Stimulated activated naive B cell treated with anti-CD40 and anti-IgM and Interleukin-4, amounts not matched to agents 10 μg/mL and 1 μg/mL and 100 μg/mL, for 72 hours (primary cell): ENCODE measurements around the gene CIDEC.
A peak's percentile ranks its signal among the peaks of the same experiment; 100 is the strongest.

ENCODE experiments used
- ATAC-seq, 2 donors: fragments of 150-1000 bp; cut with Tn5 transposase; replicated peaks; 2 replicates each; pipeline ENCODE4 v1.10.0; 2021; ENCODE audit warnings: moderate library complexity in 1 of 2
- DNase-seq: peaks from one replicate; pipeline ENCODE4 v3.0.0; 2021
- H3K27ac Mint-ChIP-seq: one replicate; pipeline ENCODE4 v1.8.0; 2022; ENCODE audit warnings: mild to moderate bottlenecking, mixed read lengths
- H3K27me3 Mint-ChIP-seq, 2 donors: one replicate each; pipeline ENCODE4 v1.8.0; 2022; ENCODE audit warnings: mixed read lengths in 2 of 2
- H3K36me3 Mint-ChIP-seq, 2 donors: one replicate each; pipeline ENCODE4 v1.8.0; 2022; ENCODE audit warnings: mixed read lengths in 2 of 2, mild to moderate bottlenecking in 1 of 2
- H3K4me1 Mint-ChIP-seq, 2 donors: one replicate each; pipeline ENCODE4 v1.8.0; 2022; ENCODE audit warnings: mixed read lengths in 2 of 2, mild to moderate bottlenecking in 1 of 2
- H3K4me3 Mint-ChIP-seq, 2 donors: one replicate each; pipeline ENCODE4 v1.8.0; 2022; ENCODE audit warnings: mild to moderate bottlenecking in 2 of 2, mixed read lengths in 2 of 2, moderate library complexity in 1 of 2
- H3K9me3 Mint-ChIP-seq, 2 donors: one replicate each; pipeline ENCODE4 v1.8.0; 2022; ENCODE audit warnings: mixed read lengths in 2 of 2, mild to moderate bottlenecking in 1 of 2

CIDEC gene

DNA sequence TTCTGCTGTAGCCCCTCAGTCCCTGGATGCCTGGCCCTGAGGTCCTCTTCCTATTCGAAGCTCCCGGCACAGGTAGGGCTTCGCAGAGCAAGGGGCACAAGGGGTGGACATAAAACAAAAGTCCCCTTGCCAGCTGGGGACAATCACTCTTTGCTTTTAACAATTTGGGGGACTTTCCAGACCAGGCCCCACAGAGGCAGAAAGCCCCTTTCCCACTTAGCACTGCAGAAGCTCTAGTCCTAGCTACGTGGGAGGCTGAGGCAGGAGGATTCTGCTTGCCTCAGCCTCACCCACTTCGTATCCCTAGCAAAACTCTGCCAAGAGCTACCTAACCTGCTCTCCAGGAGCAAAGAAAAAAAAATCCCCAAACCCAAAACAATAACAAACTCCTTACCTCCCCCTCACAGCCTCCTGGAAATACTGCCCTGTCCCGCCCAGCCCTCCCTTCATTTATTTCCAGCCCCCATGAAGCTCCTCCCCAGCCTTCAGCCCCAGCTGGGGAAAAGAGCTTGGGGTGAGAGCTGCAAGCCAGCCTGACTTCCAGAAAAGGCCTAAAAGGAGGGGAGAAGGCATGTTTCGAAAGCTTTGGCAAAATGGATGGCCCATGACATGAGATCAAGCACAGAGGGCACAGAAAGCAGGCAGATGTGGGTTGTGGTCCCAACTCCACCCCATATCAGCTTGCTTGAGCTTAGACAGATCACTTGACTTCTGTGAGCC lies at the start of gene CIDEC:
Gene CIDEC, minus strand, starts transcription at position 424 of the 720 bp plus-strand sequence. CDS start 1,767 bp downstream, outside the sequence.
- Mint-ChIP-seq H3K4me3 (no peak within 1 kb of the TSS), H3K36me3 (no peaks in the 10 kb centered on the region), H3K9me3 (no peaks in the 10 kb centered on the region), H3K4me1 (no peaks in the 10 kb centered on the region), H3K27me3 (peaks cover 12 to 14% of the 10 kb centered on the region in 2 donors), H3K27ac (no peak within 1 kb of the TSS)
- ATAC-seq (no peak), DNase-seq (no peak)

- no peaks in the 10 kb centered on the region for H3K9me3 Mint-ChIP-seq
- H3K27ac Mint-ChIP-seq: no peak overlapping the region
- ATAC-seq (no peak), DNase-seq (no peak)
- H3K4me3 Mint-ChIP-seq: no peak overlapping the region
- peaks cover 0 to 3% of the 10 kb centered on the region in 2 donors for H3K27me3 Mint-ChIP-seq
- peaks cover 0 to 4% of the 10 kb centered on the region in 2 donors for H3K36me3 Mint-ChIP-seq
- peaks cover 9 to 10% of the 10 kb centered on the region in 2 donors for H3K4me1 Mint-ChIP-seq
These were observed 48.1 kb upstream of the CIDEC start for GRCh38 chr3:9928158-9928557.

DNA sequence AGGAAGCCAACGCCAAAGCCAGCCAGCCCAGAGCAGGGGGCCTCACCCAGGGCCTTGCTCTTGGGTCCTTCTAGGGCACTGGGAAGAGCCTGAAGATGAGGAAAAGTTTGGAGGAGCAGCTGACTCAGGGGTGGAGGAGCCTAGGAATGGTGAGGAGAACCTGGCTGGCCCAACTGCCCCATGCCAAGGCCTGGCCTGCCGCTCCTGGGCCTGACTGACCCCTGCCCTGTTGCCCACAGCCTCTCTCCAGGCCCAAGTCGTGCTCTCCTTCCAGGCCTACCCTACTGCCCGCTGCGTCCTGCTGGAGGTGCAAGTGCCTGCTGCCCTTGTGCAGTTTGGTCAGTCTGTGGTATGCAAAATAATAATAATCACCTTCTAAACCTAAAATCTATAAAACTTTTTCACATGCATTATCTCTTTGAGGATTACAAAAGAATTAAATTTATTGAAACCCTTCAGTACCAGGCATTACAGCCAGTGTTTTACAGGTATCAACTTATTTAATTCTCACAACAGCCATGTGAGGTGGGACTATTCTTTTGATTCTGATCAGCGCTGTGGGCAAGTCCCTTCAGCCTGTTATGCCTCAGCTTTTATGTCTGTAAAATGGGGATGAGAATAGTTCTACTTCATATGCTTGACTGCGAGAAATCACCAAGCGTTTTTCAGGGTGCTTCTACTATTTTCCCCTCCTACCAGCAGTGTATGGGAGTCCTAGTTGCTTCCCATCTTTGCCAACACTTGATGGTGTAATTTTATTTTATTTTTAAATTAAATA lies 38.4 kb upstream of the CIDEC start:
- Mint-ChIP-seq H3K4me1 (peaks cover 13 to 23% of the 10 kb centered on the region in 2 donors), H3K27ac (no peak overlapping the region), H3K27me3 (peaks cover 9 to 17% of the 10 kb centered on the region in 2 donors), H3K4me3 (no peak overlapping the region), H3K9me3 (no peaks in the 10 kb centered on the region), H3K36me3 (no peaks in the 10 kb centered on the region)
- ATAC-seq (no peak), DNase-seq (no peak)

DNA sequence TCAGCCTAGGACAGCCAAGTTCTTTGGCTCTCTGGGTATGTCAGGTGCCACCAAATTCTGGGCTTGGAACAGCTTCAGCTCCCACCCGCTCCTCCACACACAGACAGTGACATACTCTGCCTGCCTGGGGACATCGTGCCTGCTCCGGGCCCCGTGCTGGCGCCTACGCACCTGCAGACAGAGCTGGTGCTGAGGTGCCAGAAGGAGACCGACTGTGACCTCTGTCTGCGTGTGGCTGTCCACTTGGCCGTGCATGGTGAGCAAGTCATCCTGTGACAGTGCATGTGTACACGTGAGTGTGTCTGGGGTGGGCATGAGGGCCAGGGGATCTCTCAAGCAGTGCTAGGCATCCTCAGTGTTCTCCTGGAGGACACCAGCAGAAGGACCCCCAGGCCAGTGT lies 37.8 kb upstream of the CIDEC start:
- Mint-ChIP-seq H3K4me1 (peaks cover 13 to 23% of the 10 kb centered on the region in 2 donors), H3K4me3 (peak overlapping the region; percentile 25 to 36), H3K27ac (no peak overlapping the region), H3K9me3 (no peaks in the 10 kb centered on the region), H3K36me3 (no peaks in the 10 kb centered on the region), H3K27me3 (peaks cover 9 to 17% of the 10 kb centered on the region in 2 donors)
- ATAC-seq (no peak), DNase-seq (no peak)

DNA sequence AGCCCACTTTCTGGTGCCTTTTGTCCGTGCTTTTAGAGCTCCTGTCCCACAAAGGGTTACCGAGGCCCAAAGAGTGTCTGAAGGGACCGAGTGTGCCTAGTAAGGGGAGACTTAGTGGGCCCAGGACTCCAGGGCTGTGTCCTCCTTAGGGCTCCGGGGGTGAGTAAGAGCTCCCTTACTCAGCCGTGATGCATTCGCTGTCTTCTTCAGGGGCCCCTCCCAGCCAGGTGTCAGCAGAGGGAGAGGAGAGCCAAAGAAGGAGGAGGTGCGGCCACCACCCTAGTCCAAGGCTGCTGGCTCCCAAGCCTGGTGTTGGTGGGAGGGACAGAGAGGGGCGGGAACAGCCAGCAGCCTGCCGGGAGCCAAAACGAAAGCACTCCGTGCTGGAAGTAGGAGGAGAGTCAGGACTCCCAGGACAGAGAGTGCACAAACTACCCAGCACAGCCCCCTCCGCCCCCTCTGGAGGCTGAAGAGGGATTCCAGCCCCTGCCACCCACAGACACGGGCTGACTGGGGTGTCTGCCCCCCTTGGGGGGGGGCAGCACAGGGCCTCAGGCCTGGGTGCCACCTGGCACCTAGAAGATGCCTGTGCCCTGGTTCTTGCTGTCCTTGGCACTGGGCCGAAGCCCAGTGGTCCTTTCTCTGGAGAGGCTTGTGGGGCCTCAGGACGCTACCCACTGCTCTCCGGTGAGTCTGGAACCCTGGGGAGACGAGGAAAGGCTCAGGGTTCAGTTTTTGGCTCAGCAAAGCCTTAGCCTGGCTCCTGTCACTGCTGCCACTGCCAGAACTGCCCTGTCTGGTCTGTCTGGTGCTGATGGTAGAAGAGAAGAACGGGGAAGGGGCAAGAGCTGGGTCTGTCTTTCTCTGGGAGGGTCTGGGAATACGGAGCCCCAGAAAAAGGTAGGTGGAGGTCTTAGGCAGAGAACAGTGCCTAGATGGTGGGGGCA lies 37.0 kb upstream of the CIDEC start, which contains the start of gene IL17RC:
Gene IL17RC, plus strand, starts transcription at position 365 of the 947 bp plus-strand sequence. Its CDS starts 218 bp downstream, at position 583.
- Mint-ChIP-seq H3K4me3 (peak within 1 kb of the TSS; percentile 82 to 87), H3K4me1 (peaks cover 13 to 23% of the 10 kb centered on the region in 2 donors), H3K36me3 (peaks cover 3% of the 10 kb centered on the region in 2 donors), H3K27ac (peak within 1 kb of the TSS; percentile 80), H3K9me3 (no peaks in the 10 kb centered on the region), H3K27me3 (peaks cover 13 to 22% of the 10 kb centered on the region in 2 donors)
- peak; percentile 64 to 66 for ATAC-seq
- DNase-seq: no peak

GRCh38 chr3:9916346-9916733 lies 36.3 kb upstream of the CIDEC start:
- Mint-ChIP-seq H3K27ac (no peak overlapping the region), H3K4me1 (peaks cover 13 to 23% of the 10 kb centered on the region in 2 donors), H3K27me3 (peaks cover 15 to 29% of the 10 kb centered on the region in 2 donors), H3K36me3 (peaks cover 3% of the 10 kb centered on the region in 2 donors), H3K4me3 (peak overlapping the region; percentile 76 to 87), H3K9me3 (no peaks in the 10 kb centered on the region)
- no peak for DNase-seq
- ATAC-seq: no peak

- DNase-seq (no peak), ATAC-seq (peak; percentile 62 to 66)
- Mint-ChIP-seq H3K36me3 (peaks cover 3% of the 10 kb centered on the region in 2 donors), H3K4me3 (peak overlapping the region; percentile 82 to 87), H3K27me3 (peaks cover 18 to 31% of the 10 kb centered on the region in 2 donors), H3K4me1 (peaks cover 13 to 23% of the 10 kb centered on the region in 2 donors), H3K27ac (no peak overlapping the region), H3K9me3 (no peaks in the 10 kb centered on the region)
These were observed 35.4 kb upstream of the CIDEC start for GRCh38 chr3:9915254-9916141.

DNA sequence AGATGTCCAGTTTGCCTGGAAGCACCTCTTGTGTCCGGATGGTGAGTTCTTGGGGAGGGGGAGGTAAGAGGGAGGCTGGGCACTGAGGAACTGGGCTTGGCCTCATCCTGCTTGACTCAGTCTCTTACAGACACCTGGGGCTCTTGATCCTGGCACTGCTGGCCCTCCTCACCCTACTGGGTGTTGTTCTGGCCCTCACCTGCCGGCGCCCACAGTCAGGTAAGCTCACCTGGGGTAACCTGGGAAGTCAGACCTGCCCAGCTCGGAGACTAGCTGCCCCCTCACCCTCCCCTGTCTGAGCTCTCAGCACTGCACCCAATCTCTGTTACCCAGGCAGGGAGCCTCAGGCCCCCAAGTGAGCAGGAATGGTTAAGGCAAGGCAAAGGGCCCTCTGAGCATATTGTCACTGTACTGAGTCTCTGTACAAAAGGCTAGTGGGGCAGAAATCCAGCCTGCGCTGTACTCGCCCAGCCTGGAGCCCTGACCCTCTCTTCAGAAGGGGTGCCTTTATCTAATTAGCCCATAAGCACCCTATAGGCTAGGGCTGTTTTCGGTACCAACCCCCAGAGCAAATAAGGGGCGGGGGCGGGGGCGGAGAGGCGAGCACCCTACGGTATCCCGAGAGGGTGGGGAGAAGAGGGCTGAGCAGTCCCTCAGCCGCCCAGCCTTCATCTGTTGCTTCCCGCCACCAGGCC lies 34.7 kb upstream of the CIDEC start:
- peak overlapping the region; percentile 66 to 82 for H3K4me3 Mint-ChIP-seq
- H3K9me3 Mint-ChIP-seq: no peaks in the 10 kb centered on the region
- DNase-seq (no peak), ATAC-seq (peak; percentile 10 to 17)
- H3K4me1 Mint-ChIP-seq: peaks cover 14 to 26% of the 10 kb centered on the region in 2 donors
- peaks cover 18 to 31% of the 10 kb centered on the region in 2 donors for H3K27me3 Mint-ChIP-seq
- no peak overlapping the region for H3K27ac Mint-ChIP-seq
- H3K36me3 Mint-ChIP-seq: peaks cover 3 to 5% of the 10 kb centered on the region in 2 donors

DNA sequence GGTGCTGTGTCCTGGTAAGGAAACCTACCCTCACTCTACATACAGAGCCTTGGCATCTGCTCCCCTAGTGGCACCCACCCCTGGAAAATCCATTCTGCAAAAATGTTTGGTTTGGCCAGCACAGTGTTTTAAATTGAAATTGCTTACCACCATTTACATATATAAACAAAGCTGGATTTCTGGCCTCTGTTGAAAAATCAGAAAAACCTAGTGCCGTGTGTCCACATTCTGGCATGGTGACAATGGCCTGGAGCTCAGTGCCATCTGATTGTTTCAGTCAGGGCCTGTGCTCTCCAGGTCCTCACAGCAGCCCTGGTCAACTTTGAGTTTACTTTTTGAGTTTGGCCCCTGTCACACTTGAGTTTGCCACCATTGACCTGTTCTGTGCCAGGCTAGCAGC lies 34.0 kb upstream of the CIDEC start:
- Mint-ChIP-seq H3K36me3 (peaks cover 3 to 6% of the 10 kb centered on the region in 2 donors), H3K27ac (no peak overlapping the region), H3K9me3 (no peaks in the 10 kb centered on the region), H3K27me3 (peaks cover 18 to 31% of the 10 kb centered on the region in 2 donors), H3K4me3 (no peak overlapping the region), H3K4me1 (peaks cover 20 to 33% of the 10 kb centered on the region in 2 donors)
- DNase-seq (no peak), ATAC-seq (no peak)

- Mint-ChIP-seq H3K27me3 (peaks cover 18 to 31% of the 10 kb centered on the region in 2 donors), H3K4me1 (peaks cover 21 to 34% of the 10 kb centered on the region in 2 donors), H3K36me3 (peaks cover 3 to 6% of the 10 kb centered on the region in 2 donors), H3K4me3 (no peak overlapping the region), H3K9me3 (no peaks in the 10 kb centered on the region), H3K27ac (no peak overlapping the region)
- ATAC-seq (no peak), DNase-seq (no peak)
These were observed 33.5 kb upstream of the CIDEC start for GRCh38 chr3:9913601-9914000.

DNA sequence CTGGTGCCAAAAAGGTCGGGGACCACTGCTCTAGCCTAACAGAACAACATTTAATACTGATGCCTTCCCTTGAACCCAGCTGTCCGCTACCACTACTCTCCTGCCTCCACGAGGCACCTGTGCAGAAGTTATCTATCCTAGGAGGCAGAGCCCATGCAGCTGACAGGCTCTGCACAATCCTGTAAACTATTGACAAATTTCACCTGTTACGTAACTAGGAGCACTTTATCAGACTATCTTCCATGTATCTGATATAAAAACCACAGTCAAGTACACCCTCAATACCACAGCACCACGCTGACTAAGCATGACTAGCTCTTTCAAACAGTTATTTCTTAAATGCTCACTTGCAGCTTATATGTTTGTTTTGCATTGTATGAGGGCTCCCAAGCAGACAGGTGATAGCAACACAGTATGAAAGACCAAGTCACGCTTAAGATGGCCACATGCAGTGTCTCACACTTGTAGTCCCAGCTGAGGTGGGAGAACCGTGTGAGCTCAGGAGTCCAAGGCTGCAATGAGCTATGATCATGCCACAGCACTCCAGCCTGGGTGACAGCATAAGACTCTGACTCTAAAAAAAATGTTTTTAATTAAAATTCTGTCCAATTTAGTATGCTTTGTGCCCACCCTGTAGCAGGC lies 32.4 kb upstream of the CIDEC start:
- no peak overlapping the region for H3K4me3 Mint-ChIP-seq
- peaks cover 21 to 34% of the 10 kb centered on the region in 2 donors for H3K4me1 Mint-ChIP-seq
- H3K36me3 Mint-ChIP-seq: peaks cover 3 to 6% of the 10 kb centered on the region in 2 donors
- H3K9me3 Mint-ChIP-seq: no peaks in the 10 kb centered on the region
- ATAC-seq (no peak), DNase-seq (no peak)
- peaks cover 18 to 31% of the 10 kb centered on the region in 2 donors for H3K27me3 Mint-ChIP-seq
- no peak overlapping the region for H3K27ac Mint-ChIP-seq

DNA sequence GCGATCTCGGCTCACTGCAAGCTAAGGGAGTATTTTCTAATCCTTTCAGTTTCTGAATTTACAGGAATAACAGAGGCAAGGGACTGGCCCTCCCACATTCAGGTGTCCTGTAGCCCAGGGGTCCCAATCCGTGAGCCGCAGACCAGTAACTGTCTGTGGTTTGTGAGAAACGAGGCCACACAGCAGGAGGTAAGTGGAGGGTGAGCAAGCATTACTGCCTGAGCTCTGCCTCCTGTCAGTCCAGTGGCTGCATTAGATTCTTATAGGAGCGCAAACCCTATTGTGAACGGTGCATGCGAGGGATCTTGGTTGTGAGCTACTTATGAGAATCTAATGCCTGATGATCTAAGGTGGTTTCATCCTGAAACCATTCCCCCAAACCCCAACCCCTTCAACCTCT lies 31.8 kb upstream of the CIDEC start:
- peaks cover 20 to 31% of the 10 kb centered on the region in 2 donors for H3K4me1 Mint-ChIP-seq
- H3K36me3 Mint-ChIP-seq: peaks cover 3 to 6% of the 10 kb centered on the region in 2 donors
- ATAC-seq (no peak), DNase-seq (no peak)
- peaks cover 18 to 31% of the 10 kb centered on the region in 2 donors for H3K27me3 Mint-ChIP-seq
- H3K27ac Mint-ChIP-seq: no peak overlapping the region
- H3K4me3 Mint-ChIP-seq: no peak overlapping the region
- no peaks in the 10 kb centered on the region for H3K9me3 Mint-ChIP-seq
